ENCODE measurements around the gene IREB2.

Gene IREB2

GRCh38 chr15:78417754-78418630 lies 20.0 kb upstream of the IREB2 start:
- no peak for DNase-seq (ENCODE audit: extremely low read depth, low read depth)
- TF ChIP-seq CTCF (IDR thresholded peaks at IDR 0.05; ENCODE audit: low read depth, low read length) = no peak

- no peak for TF ChIP-seq CTCF (IDR thresholded peaks at IDR 0.05; ENCODE audit: low read depth, low read length)
- no peak for DNase-seq (ENCODE audit: extremely low read depth, low read depth)
Measured at GRCh38 chr15:78418686-78419085, 19.3 kb upstream of the IREB2 start.

- no peak for TF ChIP-seq CTCF (IDR thresholded peaks at IDR 0.05; ENCODE audit: low read depth, low read length)
- DNase-seq (ENCODE audit: extremely low read depth, low read depth) = no peak
Measured at GRCh38 chr15:78419367-78419766, 18.6 kb upstream of the IREB2 start.

GRCh38 chr15:78420220-78420619 lies 17.8 kb upstream of the IREB2 start:
- no peak for TF ChIP-seq CTCF (IDR thresholded peaks at IDR 0.05; ENCODE audit: low read depth, low read length)
- no peak for DNase-seq (ENCODE audit: extremely low read depth, low read depth)

- DNase-seq (ENCODE audit: extremely low read depth, low read depth) = no peak
- no peak for TF ChIP-seq CTCF (IDR thresholded peaks at IDR 0.05; ENCODE audit: low read depth, low read length)
Measured at GRCh38 chr15:78420766-78421165, 17.2 kb upstream of the IREB2 start.

- TF ChIP-seq CTCF (IDR thresholded peaks at IDR 0.05; ENCODE audit: low read depth, low read length) = no peak
- DNase-seq (ENCODE audit: extremely low read depth, low read depth) = no peak
Measured at GRCh38 chr15:78421238-78421965, 16.6 kb upstream of the IREB2 start.
